Measurements from ENCODE around the gene BLACAT1. TPM values are rescaled to one million over a fixed set of nuclear protein-coding genes. Genes with fewer than 3 reads are reported as not detected.
"Not testable (repeated sequence)": the region's sequence is repeated elsewhere in the genome, so short reads cannot be mapped to it uniquely, and the experiment has no call there.

BLACAT1 gene
- total RNA-seq, 4 donors from 2014 or later, result not detected

- ATAC-seq, result no peak
Observed at GRCh38 chr1:205417870-205418635, 37.8 kb downstream of the BLACAT1 start.

GRCh38 chr1:205416322-205416721 is 39.5 kb downstream of the BLACAT1 start:
- no peaks in the 10 kb centered on the region for H3K27me3 ChIP-seq
- no peaks in the 10 kb centered on the region for H3K36me3 ChIP-seq
- H3K4me1 ChIP-seq, result no peaks in the 10 kb centered on the region
- 71% methylated on average over 2 of the region's 2 CpGs; no CpG with 5 or more reads in 1 of the 2 donors for WGBS, 2 donors (ENCODE audit: low coverage in 1 of 2)
- no peaks in the 10 kb centered on the region for H3K9me3 ChIP-seq
- H3K27ac ChIP-seq, result peak overlapping the region in 1 of 4 donors; percentile 9
- no peak for TF ChIP-seq CTCF (IDR thresholded peaks at IDR 0.05)
- no peak for TF ChIP-seq POLR2AphosphoS5 (IDR thresholded peaks at IDR 0.05)
- TF ChIP-seq EP300 (IDR thresholded peaks at IDR 0.05), result no peak
- TF ChIP-seq POLR2A (IDR thresholded peaks at IDR 0.05), result no peak
- H3K4me3 ChIP-seq, result no peak overlapping the region
- ATAC-seq, result peak; percentile 51

More at GRCh38 chr1:205417870-205418635, 37.8 kb downstream of the BLACAT1 start:
- H3K9me3 ChIP-seq, result no peaks in the 10 kb centered on the region
- no peaks in the 10 kb centered on the region for H3K36me3 ChIP-seq
- no peak overlapping the region for H3K27ac ChIP-seq
- H3K27me3 ChIP-seq, result no peaks in the 10 kb centered on the region
- TF ChIP-seq POLR2AphosphoS5 (IDR thresholded peaks at IDR 0.05) (no peak), POLR2A (IDR thresholded peaks at IDR 0.05) (no peak), EP300 (IDR thresholded peaks at IDR 0.05) (no peak), CTCF (IDR thresholded peaks at IDR 0.05) (no peak)
- H3K4me1 ChIP-seq, result no peaks in the 10 kb centered on the region
- 77 to 90% methylated on average over 1 to 10 of the region's 10 CpGs for WGBS, 2 donors (ENCODE audit: low coverage in 1 of 2)
- no peak overlapping the region for H3K4me3 ChIP-seq

GRCh38 chr1:205410581-205411298 is 45.1 kb downstream of the BLACAT1 start:
- no peak overlapping the region for H3K27ac ChIP-seq
- no peak for ATAC-seq
- no peaks in the 10 kb centered on the region for H3K36me3 ChIP-seq
- no peaks in the 10 kb centered on the region for H3K9me3 ChIP-seq
- H3K4me1 ChIP-seq, result no peaks in the 10 kb centered on the region
- TF ChIP-seq POLR2A (IDR thresholded peaks at IDR 0.05) (no peak), POLR2AphosphoS5 (IDR thresholded peaks at IDR 0.05) (no peak), EP300 (IDR thresholded peaks at IDR 0.05) (no peak), CTCF (IDR thresholded peaks at IDR 0.05) (no peak)
- peaks cover 15% of the 10 kb centered on the region for H3K27me3 ChIP-seq
- H3K4me3 ChIP-seq, result no peak overlapping the region
- WGBS, 2 donors (ENCODE audit: low coverage in 1 of 2), result 60 to 90% methylated on average over 4 to 5 of the region's 5 CpGs

GRCh38 chr1:205407970-205408369 is 47.9 kb downstream of the BLACAT1 start:
- TF ChIP-seq EP300 (IDR thresholded peaks at IDR 0.05), result no peak
- no peak for TF ChIP-seq CTCF (IDR thresholded peaks at IDR 0.05)
- TF ChIP-seq POLR2AphosphoS5 (IDR thresholded peaks at IDR 0.05), result no peak
- TF ChIP-seq POLR2A (IDR thresholded peaks at IDR 0.05), result no peak
- no peak overlapping the region for H3K27ac ChIP-seq
- no peaks in the 10 kb centered on the region for H3K4me1 ChIP-seq
- peaks cover 15% of the 10 kb centered on the region for H3K27me3 ChIP-seq
- ATAC-seq, result no peak
- H3K4me3 ChIP-seq, result no peak overlapping the region
- H3K9me3 ChIP-seq, result no peaks in the 10 kb centered on the region
- WGBS, 2 donors (ENCODE audit: low coverage in 1 of 2), result 80 to 86% methylated on average over 5 of the region's 5 CpGs
- H3K36me3 ChIP-seq, result no peaks in the 10 kb centered on the region

GRCh38 chr1:205406252-205406651 is 49.6 kb downstream of the BLACAT1 start:
- no CpG with 5 or more reads among the region's 12 CpGs for WGBS, 2 donors (ENCODE audit: low coverage in 1 of 2)
- not testable (repeated sequence) for ATAC-seq, H3K9me3 ChIP-seq, H3K4me1 ChIP-seq, H3K36me3 ChIP-seq, H3K4me3 ChIP-seq, H3K27ac ChIP-seq
- peaks cover 15% of the 10 kb centered on the region for H3K27me3 ChIP-seq

Small RNA genes lying within 50 kb of the gene (small RNA-seq; reads per million reads assigned to genes)
- 0 reads per million in 4 donors for gene MIR135B

Other genes starting within 250 kb of the BLACAT1 start
- gene DSTYK, start 244.3 kb downstream of the BLACAT1 start, total RNA-seq, result 10 to 100 TPM; 15.1 to 18.7 (median 16.2) TPM
- 1 to 10 TPM; 3.1 to 8.9 (median 5.5) TPM for gene TMCC2, start 228.1 kb downstream of the BLACAT1 start, total RNA-seq
- 1 to 10 TPM in 1 of 4 donors, under 1 TPM in 3; 0.67 to 1.1 (median 0.83) TPM for gene NUAK2, start 134.3 kb downstream of the BLACAT1 start, total RNA-seq
- gene KLHDC8A, start 99.1 kb downstream of the BLACAT1 start, total RNA-seq, result under 1 TPM in 3 of 4 donors, not detected in 1; 0.16 to 0.40 (median 0.31) TPM
- gene LEMD1, start 34.0 kb downstream of the BLACAT1 start, total RNA-seq, result not detected
- gene CDK18, start 48.6 kb upstream of the BLACAT1 start, total RNA-seq, result 10 to 100 TPM in 1 of 4 donors, 1 to 10 TPM in 3; 5.1 to 13.7 (median 6.3) TPM
- 10 to 100 TPM; 23.2 to 24.6 (median 23.6) TPM for gene ELK4, start 176.0 kb upstream of the BLACAT1 start, total RNA-seq
- gene SLC45A3, start 224.5 kb upstream of the BLACAT1 start, total RNA-seq, result 1 to 10 TPM in 3 of 4 donors, under 1 TPM in 1; 0.84 to 1.3 (median 1.1) TPM

Measured in gastroesophageal sphincter (tissue), 4 donors.